HepG2 (cell line): ENCODE measurements around the gene EMC9. TPM values are rescaled to one million over a fixed set of nuclear protein-coding genes. Genes with fewer than 3 reads are reported as not detected.

Experiments used
- ATAC-seq: fragments of 200-7000 bp; cut with Tn5 transposase; 3 replicates; pipeline ENCODE4 v1.9.1; 2020; ENCODE audit warnings: mild to moderate bottlenecking, moderate library complexity
- BruUV-seq: library from RNA; stranded (reverse); fragments of 400-500 nt; replicated peaks from 2 replicates; lab custom pipeline; 2021; lab: Mats Ljungman, UMichigan
- CTCF ChIA-PET: fragments of 300-600 bp; formaldehyde crosslinking; extraction: SDS; loops from one replicate; lab custom pipeline; 2021; ENCODE audit warnings: low total read pairs, inconsistent platforms, low intra/inter-chr PET ratio; lab: Yijun Ruan, JAX
- POLR2A ChIA-PET: fragments of 350-600 bp; sonication (Branson Sonifier 250); formaldehyde crosslinking; loops from one replicate; lab custom pipeline; 2020; ENCODE audit warnings: antibody characterized with exemption, inconsistent platforms; lab: Yijun Ruan, JAX
- DNase-seq: peaks from one replicate; pipeline ENCODE4 v3.0.0-alpha.2; 2015; ENCODE audit warnings: low spot score
- FAIRE-seq: peaks from 3 replicates; lab custom pipeline; 2011; peaks lifted over from hg19 to GRCh38; lab: Jason Lieb, UNC
- H2AFZ ChIP-seq: one replicate; pipeline ENCODE4 v1.6.1; 2011; ENCODE audit warnings: low read length, inconsistent platforms
- H3K27ac ChIP-seq: fragments of 300-600 bp; 3 replicates; pipeline ENCODE4 v1.8.0; 2011; ENCODE audit warnings: mixed run types, mild to moderate bottlenecking, mixed read lengths, low read length, inconsistent platforms; ENCODE audit not compliant: insufficient read depth; ENCODE audit errors: extremely low read length
- H3K27me3 ChIP-seq, 2 experiments: fragments of 200-600 bp in 1 of 2; 2 replicates in 1 of 2; 3 replicates in 1 of 2; pipeline versions ENCODE4 v1.6.0 to v1.8.0; 2011; ENCODE audit warnings: low read length in 2 of 2, mild to moderate bottlenecking in 2 of 2, moderate library complexity in 2 of 2, inconsistent platforms in 1 of 2; ENCODE audit not compliant: insufficient read depth in 2 of 2, control insufficient read depth in 1 of 2
- H3K36me3 ChIP-seq, 2 experiments: fragments of 200-600 bp in 1 of 2; replicated peaks in 1 of 2; 2 replicates in 1 of 2; 3 replicates in 1 of 2; pipeline versions ENCODE4 v1.5.1 to v1.8.0; 2011; ENCODE audit warnings: low read length in 2 of 2, inconsistent platforms in 1 of 2; ENCODE audit not compliant: insufficient read depth in 2 of 2, control insufficient read depth in 1 of 2
- H3K4me1 ChIP-seq: 2 replicates; pipeline ENCODE4 v1.5.1; 2012; ENCODE audit warnings: low read length, inconsistent platforms; ENCODE audit not compliant: insufficient read depth
- H3K4me2 ChIP-seq: 2 replicates; pipeline ENCODE4 v1.6.0; 2011; ENCODE audit warnings: low read depth, low read length, inconsistent platforms
- H3K4me3 ChIP-seq, 3 experiments: fragments of 200-600 bp in 1 of 3; sonication (generic), shearing (Covaris generic) in 1 of 3; replicated peaks in 1 of 3; 2 replicates each; pipeline ENCODE4 v1.5.1; 2011 to 2016; ENCODE audit warnings: low read length in 3 of 3, inconsistent platforms in 2 of 3, low read depth in 2 of 3, mild to moderate bottlenecking in 2 of 3, control low read depth in 1 of 3, mixed read lengths in 1 of 3; ENCODE audit not compliant: insufficient read depth in 1 of 3
- H3K79me2 ChIP-seq: one replicate; pipeline ENCODE4 v1.6.1; 2011; ENCODE audit warnings: low read length, inconsistent platforms; ENCODE audit not compliant: insufficient read depth
- H3K9ac ChIP-seq: 2 replicates; pipeline ENCODE4 v1.6.0; 2011; ENCODE audit warnings: mild to moderate bottlenecking, low read depth, low read length, inconsistent platforms; ENCODE audit not compliant: insufficient read depth
- H3K9me3 ChIP-seq: 2 replicates; pipeline ENCODE4 v1.5.1; 2012; ENCODE audit warnings: mild to moderate bottlenecking, low read length
- H4K20me1 ChIP-seq: 2 replicates; pipeline ENCODE4 v1.6.0; 2011; ENCODE audit warnings: inconsistent platforms, mild to moderate bottlenecking, low read length, moderate library complexity; ENCODE audit not compliant: insufficient read depth
- CSRNP1 ChIP-seq: sonication (generic); formaldehyde crosslinking; IDR thresholded peaks from 2 replicates; pipeline ENCODE4 v1.8.1; 2023; ENCODE audit warnings: mild to moderate bottlenecking, missing genetic modification reagents
- FOXP1 ChIP-seq, 2 experiments: fragments of 450-650 bp in 1 of 2; IDR thresholded peaks; 2 replicates each; pipeline ENCODE4 v1.6.1; 2017 to 2018; ENCODE audit warnings: antibody characterized with exemption in 1 of 2
- MXD4 ChIP-seq: IDR thresholded peaks from 2 replicates; pipeline ENCODE4 v1.6.1; 2016; ENCODE audit warnings: mild to moderate bottlenecking, missing biosample characterization, missing genetic modification reagents
- NFE2L2 ChIP-seq: fragments of 150-350 bp; IDR thresholded peaks from 2 replicates; pipeline ENCODE4 v1.6.1; 2014; ENCODE audit warnings: low read length
- NFYB ChIP-seq: sonication (generic); formaldehyde crosslinking; IDR thresholded peaks from 2 replicates; pipeline ENCODE4 v1.4.0; 2020; ENCODE audit warnings: missing genetic modification reagents
- POLR2AphosphoS5 ChIP-seq: IDR thresholded peaks from 2 replicates; pipeline ENCODE4 v1.6.1; 2012; ENCODE audit warnings: low read depth, low read length
- THAP7 ChIP-seq: sonication (generic); formaldehyde crosslinking; IDR thresholded peaks from 2 replicates; pipeline ENCODE4 v1.8.1; 2023; ENCODE audit warnings: mild to moderate bottlenecking, missing genetic modification reagents
- YEATS2 ChIP-seq: sonication (generic); formaldehyde crosslinking; IDR thresholded peaks from 2 replicates; pipeline ENCODE4 v1.4.0; 2020; ENCODE audit warnings: missing genetic modification reagents, borderline replicate concordance
- ZBED4 ChIP-seq: sonication (generic); formaldehyde crosslinking; IDR thresholded peaks from 2 replicates; pipeline ENCODE4 v1.4.0; 2020; ENCODE audit warnings: missing genetic modification reagents, borderline replicate concordance
- ZBTB1 ChIP-seq: sonication (generic); formaldehyde crosslinking; IDR thresholded peaks from 2 replicates; pipeline ENCODE4 v1.4.0; 2020; ENCODE audit warnings: missing genetic modification reagents, borderline replicate concordance
- ZMYM2 ChIP-seq: sonication (generic); formaldehyde crosslinking; IDR thresholded peaks from 2 replicates; pipeline ENCODE4 v1.8.0; 2022; ENCODE audit warnings: mild to moderate bottlenecking, missing genetic modification reagents
- ZNF335 ChIP-seq: sonication (generic); formaldehyde crosslinking; IDR thresholded peaks from 2 replicates; pipeline ENCODE4 v1.4.0; 2020; ENCODE audit warnings: missing genetic modification reagents
- ZNF629 ChIP-seq: sonication (generic); formaldehyde crosslinking; conservative IDR thresholded peaks from 2 replicates; pipeline ENCODE4 v1.5.0; 2020; ENCODE audit warnings: missing genetic modification reagents
- ZSCAN22 ChIP-seq: sonication (generic); formaldehyde crosslinking; IDR thresholded peaks from 2 replicates; pipeline ENCODE4 v1.4.0; 2020; ENCODE audit warnings: mild to moderate bottlenecking, missing genetic modification reagents
- WGBS: methylation state at CpG from one replicate; pipeline ENCODE4 v1.1.6; 2017; ENCODE audit warnings: low lambda C conversion rate; 5-methylcytosine and 5-hydroxymethylcytosine counted together
- in situ Hi-C: cut with HindIII; loops from 2 replicates; pipeline ENCODE4 v1.10.0; 2017; ENCODE audit warnings: low pct_unique_long_range_greater_than_20kb; ENCODE audit not compliant: extremely low pct_ligation_motif_present
- intact Hi-C: fragments of 100-400 bp; cut with micrococcal nuclease; formaldehyde crosslinking; loops from one replicate; pipeline ENCODE4 v1.10.0; 2022; ENCODE audit not compliant: unreplicated experiment
- polyA plus RNA-seq, 8 experiments: library from polyadenylated mRNA; depleted of rRNA in 3 of 8; stranded (reverse) in 7 of 8; unstranded in 1 of 8; fragments of >200 nt; fragmentation: Illumina TruSeq in 4 of 8; extraction: Trizol in 4 of 8; gene quantifications; 2 replicates each; pipeline versions ENCODE4 v1.2.1 to v1.2.3, GENCODE V29; 2011 to 2016; ENCODE audit warnings: low read depth in 4 of 8, missing spikeins in 1 of 8, mixed read lengths in 1 of 8; ENCODE audit not compliant: insufficient read depth in 1 of 8
- total RNA-seq, 5 experiments: library from RNA; depleted of rRNA; stranded (reverse); fragments of >200 nt; fragmentation: Illumina TruSeq; extraction: Trizol; gene quantifications; 2 replicates each; pipeline ENCODE4 v1.2.3, GENCODE V29; 2016; ENCODE audit warnings: low read depth in 1 of 5

Gene EMC9
- total and polyA plus RNA-seq, 2 of the 13 experiments (the other 11 are each of a cell fraction or from before 2014, with no cell fraction given), result 60.5 to 78.7 TPM

GRCh38 chr14:24093207-24093900 is 48.0 kb downstream of the EMC9 start (continued):
- TF ChIP-seq ZNF335 (no peak), ZMYM2 (no peak), FOXP1 (IDR thresholded peaks at IDR 0.05) (no peak), FOXP1 (CRISPR knock-in tag; IDR thresholded peaks at IDR 0.05) (no peak), YEATS2 (CRISPR knock-in tag) (no peak), MXD4 (CRISPR knock-in tag) (no peak), ZBTB1 (CRISPR knock-in tag) (no peak), NFYB (CRISPR knock-in tag) (no peak), THAP7 (CRISPR knock-in tag) (peak; percentile 64; the same call in 1 of the 2 replicates)

- 95% methylated on average over 4 of the region's 4 CpGs for WGBS
- FAIRE-seq, result no peak
- POLR2A ChIA-PET, result interaction anchor here (1.0 to 14.4 kb wide), 29 partner anchors 8 to 1086 kb away, joined by 3 to 627 read pairs (median 28); partner anchors contain the start of genes ACIN1, C14orf119, CARMIL3 and CHMP4A
- TF ChIP-seq CSRNP1 (CRISPR knock-in tag) (no peak), ZSCAN22 (CRISPR knock-in tag) (peak; percentile 33; the same call in 1 of the 2 replicates), ZNF629 (CRISPR knock-in tag) (no peak), ZBED4 (CRISPR knock-in tag) (no peak), NFE2L2 (no peak), POLR2AphosphoS5 (no peak)
Observed at GRCh38 chr14:24092505-24093206, 48.7 kb downstream of the EMC9 start.

More at GRCh38 chr14:24092505-24093206, 48.7 kb downstream of the EMC9 start:
- Histone ChIP-seq H3K4me1 (peaks cover 67% of the 10 kb centered on the region), H3K9me3 (no peaks in the 10 kb centered on the region), H3K27ac (no peak overlapping the region), H3K4me2 (no peak overlapping the region), H4K20me1 (0 out of 2 replicates have a peak, but pooled peaks cover 4% of the 10 kb centered on the region), H2AFZ (no peak overlapping the region), H3K79me2 (peaks cover 26% of the 10 kb centered on the region), H3K27me3 (peaks cover 0 to 6% of the 10 kb centered on the region in 2 experiments; a peak in 1 of 5 replicates), H3K4me3 (no peak overlapping the region), H3K36me3 (peaks cover 7 to 8% of the 10 kb centered on the region in 2 experiments), H3K9ac (no peak overlapping the region)
- in situ Hi-C loops, result loop anchor here (5.0 kb wide), 2 partner anchors 35 to 80 kb away; no protein-coding TSS in a partner anchor
- CTCF ChIA-PET, result interaction anchor here (2.7 to 4.2 kb wide), 4 partner anchors 16 to 79 kb away, joined by 10 to 86 read pairs (median 23); no protein-coding TSS in a partner anchor
- BruUV-seq, result no TSS peak
- no peak for ATAC-seq
- DNase-seq, result no peak
- intact Hi-C loops, result loop anchor here (5.0 kb wide), 2 partner anchors 110 to 480 kb away; no protein-coding TSS in a partner anchor
